Endothelial cell (in vitro differentiated cells): Measurements from ENCODE around the gene HEPN1. TPM values are rescaled to one million over a fixed set of nuclear protein-coding genes. Genes with fewer than 3 reads are reported as not detected.

ENCODE experiments used
- DNase-seq: peaks from one replicate; pipeline ENCODE4 v3.0.0; 2021; ENCODE audit warnings: low spot score
- H3K27ac Mint-ChIP-seq: one replicate; pipeline ENCODE4 v1.8.0; 2021; ENCODE audit warnings: mixed read lengths, inconsistent platforms; ENCODE audit not compliant: unreplicated experiment
- H3K27me3 Mint-ChIP-seq: one replicate; pipeline ENCODE4 v1.8.0; 2021; ENCODE audit warnings: mild to moderate bottlenecking, moderate library complexity, mixed read lengths, inconsistent platforms; ENCODE audit not compliant: unreplicated experiment
- H3K36me3 Mint-ChIP-seq: one replicate; pipeline ENCODE4 v1.8.0; 2021; ENCODE audit warnings: mild to moderate bottlenecking, low read depth, mixed read lengths, inconsistent platforms; ENCODE audit not compliant: unreplicated experiment
- H3K4me1 Mint-ChIP-seq: one replicate; pipeline ENCODE4 v1.8.0; 2021; ENCODE audit warnings: mild to moderate bottlenecking, mixed read lengths, inconsistent platforms; ENCODE audit not compliant: unreplicated experiment
- H3K4me3 Mint-ChIP-seq: one replicate; pipeline ENCODE4 v1.8.0; 2021; ENCODE audit warnings: mild to moderate bottlenecking, mixed read lengths, inconsistent platforms; ENCODE audit not compliant: unreplicated experiment
- H3K9me3 Mint-ChIP-seq: one replicate; pipeline ENCODE4 v1.8.0; 2021; ENCODE audit warnings: mixed read lengths, inconsistent platforms; ENCODE audit not compliant: unreplicated experiment
- CTCF ChIP-seq: fragments of 200-600 bp; sonication (generic); IDR thresholded peaks from one replicate; pipeline ENCODE4 v1.5.0; 2021; ENCODE audit warnings: antibody characterized with exemption; ENCODE audit not compliant: unreplicated experiment
- long read RNA-seq: library from polyadenylated mRNA; unstranded; transcript quantifications from one replicate; pipeline ENCODE4 v2.0.0, GENCODE V29; 2020; ENCODE audit not compliant: unreplicated experiment
- total RNA-seq: library from RNA; stranded (reverse); fragmentation: NEBNext Ultra II Directional; extraction: Animal tissue kit (Norgen Biotek cat#: 25700); gene quantifications from one replicate; pipeline ENCODE4 v1.2.1, GENCODE V29; 2021; ENCODE audit not compliant: unreplicated experiment

The HEPN1 gene
- total RNA-seq, result not detected
- long read RNA-seq, result 0 reads

GRCh38 chr11:124918950-124919349 is at the start of gene HEPN1:
Gene HEPN1, plus strand, starts transcription at chr11:124919250.
- Mint-ChIP-seq H3K36me3 (no peaks in the 10 kb centered on the region), H3K4me3 (no peak within 1 kb of the TSS), H3K27me3 (peaks cover 15% of the 10 kb centered on the region), H3K9me3 (no peaks in the 10 kb centered on the region), H3K4me1 (peaks cover 10% of the 10 kb centered on the region), H3K27ac (no peak within 1 kb of the TSS)
- no peak for TF ChIP-seq CTCF
- no peak for DNase-seq

GRCh38 chr11:124869331-124869730 is 49.7 kb upstream of the HEPN1 start:
- Mint-ChIP-seq H3K27me3 (peaks cover 29% of the 10 kb centered on the region), H3K4me1 (peaks cover 15% of the 10 kb centered on the region), H3K36me3 (peaks cover 4% of the 10 kb centered on the region), H3K9me3 (no peaks in the 10 kb centered on the region), H3K27ac (no peak overlapping the region), H3K4me3 (no peak overlapping the region)
- TF ChIP-seq CTCF, result no peak
- DNase-seq, result no peak

- Mint-ChIP-seq H3K27me3 (peaks cover 26% of the 10 kb centered on the region), H3K27ac (no peak overlapping the region), H3K9me3 (no peaks in the 10 kb centered on the region), H3K4me3 (no peak overlapping the region), H3K36me3 (peaks cover 4% of the 10 kb centered on the region), H3K4me1 (peaks cover 15% of the 10 kb centered on the region)
- no peak for TF ChIP-seq CTCF
- no peak for DNase-seq
These were observed 49.1 kb upstream of the HEPN1 start for GRCh38 chr11:124869856-124870387.

GRCh38 chr11:124870430-124870829 is 48.6 kb upstream of the HEPN1 start:
- Mint-ChIP-seq H3K36me3 (peaks cover 4% of the 10 kb centered on the region), H3K27ac (no peak overlapping the region), H3K4me3 (peak overlapping the region; percentile 31), H3K4me1 (peaks cover 16% of the 10 kb centered on the region), H3K9me3 (no peaks in the 10 kb centered on the region), H3K27me3 (peaks cover 26% of the 10 kb centered on the region)
- TF ChIP-seq CTCF, result no peak
- DNase-seq, result no peak

GRCh38 chr11:124872280-124872679 is 46.8 kb upstream of the HEPN1 start:
- DNase-seq, result no peak

More at GRCh38 chr11:124872280-124872679, 46.8 kb upstream of the HEPN1 start:
- Mint-ChIP-seq H3K36me3 (peaks cover 4% of the 10 kb centered on the region), H3K27me3 (peaks cover 28% of the 10 kb centered on the region), H3K4me3 (no peak overlapping the region), H3K27ac (no peak overlapping the region), H3K4me1 (peaks cover 23% of the 10 kb centered on the region), H3K9me3 (no peaks in the 10 kb centered on the region)
- TF ChIP-seq CTCF, result no peak
